ENCODE data around the gene TMEM198. TPM values are rescaled to one million over a fixed set of nuclear protein-coding genes. Genes with fewer than 3 reads are reported as not detected.

The TMEM198 gene
- total RNA-seq, 1 donor from 2014 or later, result not detected

GRCh38 chr2:219575566-219576504 lies 32.0 kb downstream of the TMEM198 start:
- no peak for DNase-seq (ENCODE audit: low read depth in 2 of 2)

- DNase-seq (ENCODE audit: low read depth in 2 of 2), result no peak
Measured at GRCh38 chr2:219576505-219577388, 32.9 kb downstream of the TMEM198 start.

DNA sequence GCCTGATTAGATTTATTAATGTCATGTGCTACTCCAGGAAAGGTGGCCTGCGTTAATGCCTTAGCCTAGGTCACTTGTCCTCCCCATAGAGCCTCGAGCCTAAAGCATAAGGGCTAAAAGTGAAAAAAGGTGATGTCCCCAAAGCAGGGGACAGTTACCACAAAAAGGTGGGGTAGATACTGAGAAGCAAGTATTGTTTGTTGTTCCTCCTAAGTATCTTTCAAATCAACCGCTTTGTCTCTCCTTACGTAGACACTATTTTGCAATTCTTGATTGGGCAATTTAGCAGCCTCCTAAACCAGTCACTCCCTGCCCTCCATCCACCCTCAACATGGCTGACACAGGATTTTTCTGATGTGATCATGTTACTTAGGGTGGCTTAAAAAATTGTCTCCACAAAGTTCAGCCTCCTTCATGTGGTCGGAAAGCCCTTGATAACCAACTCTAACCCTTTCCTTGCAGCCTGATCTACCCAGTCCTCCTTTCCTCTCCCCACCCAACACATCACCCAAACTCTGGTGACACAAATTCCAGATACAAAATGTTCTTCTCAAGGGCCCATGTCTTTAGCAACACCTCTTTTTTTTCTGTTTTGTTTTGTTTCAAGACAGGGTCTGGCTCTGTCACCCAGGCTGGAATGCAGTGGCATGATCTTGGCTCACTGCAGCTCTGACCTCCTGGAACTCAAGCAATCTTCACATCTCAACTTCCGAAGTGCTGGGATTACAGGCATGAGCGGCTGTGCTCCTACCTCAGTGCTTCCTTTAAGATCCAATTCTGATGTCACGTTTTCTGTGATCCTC lies 35.2 kb downstream of the TMEM198 start:
- DNase-seq (ENCODE audit: low read depth in 2 of 2), result no peak

DNA sequence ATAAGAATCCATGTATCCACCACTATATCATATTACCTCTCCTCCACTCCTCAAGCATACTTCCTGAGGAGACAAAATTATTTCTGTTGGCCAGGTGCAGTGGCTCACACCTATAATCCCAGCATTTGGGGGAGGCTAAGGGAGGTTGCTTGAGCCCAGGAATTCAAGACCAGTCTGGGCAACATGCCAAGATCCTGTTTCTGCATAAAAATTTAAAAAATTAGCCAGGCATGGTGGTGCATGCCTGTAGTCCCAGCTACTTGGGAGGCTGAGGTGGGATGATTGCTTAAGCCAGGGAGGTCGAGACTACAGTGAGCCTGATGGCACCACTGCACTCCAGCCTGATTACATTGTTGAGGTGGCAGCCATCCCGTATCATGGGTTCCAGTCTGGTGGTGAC lies 37.5 kb downstream of the TMEM198 start:
- no peak for DNase-seq (ENCODE audit: low read depth in 2 of 2)

DNA sequence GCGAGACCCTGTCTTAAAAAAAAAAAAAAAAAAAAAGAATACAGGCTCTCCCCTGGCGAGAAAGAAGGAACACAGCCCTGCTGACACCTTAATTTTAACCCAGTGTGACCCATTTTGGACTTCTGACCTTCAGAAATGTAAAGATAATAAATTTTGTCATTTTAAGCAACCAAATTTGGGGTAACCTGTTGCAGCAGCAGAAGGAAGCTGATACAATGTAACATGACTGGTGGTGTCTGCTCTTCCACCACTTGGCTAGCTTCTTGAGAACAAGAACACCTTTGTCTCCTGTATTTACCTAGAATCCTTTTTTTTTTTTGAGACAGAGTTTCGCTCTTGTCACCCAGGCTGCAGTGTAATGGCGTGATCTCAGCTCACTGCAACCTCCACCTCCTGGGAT lies 47.3 kb downstream of the TMEM198 start:
- no peak for DNase-seq (ENCODE audit: low read depth in 2 of 2)

DNA sequence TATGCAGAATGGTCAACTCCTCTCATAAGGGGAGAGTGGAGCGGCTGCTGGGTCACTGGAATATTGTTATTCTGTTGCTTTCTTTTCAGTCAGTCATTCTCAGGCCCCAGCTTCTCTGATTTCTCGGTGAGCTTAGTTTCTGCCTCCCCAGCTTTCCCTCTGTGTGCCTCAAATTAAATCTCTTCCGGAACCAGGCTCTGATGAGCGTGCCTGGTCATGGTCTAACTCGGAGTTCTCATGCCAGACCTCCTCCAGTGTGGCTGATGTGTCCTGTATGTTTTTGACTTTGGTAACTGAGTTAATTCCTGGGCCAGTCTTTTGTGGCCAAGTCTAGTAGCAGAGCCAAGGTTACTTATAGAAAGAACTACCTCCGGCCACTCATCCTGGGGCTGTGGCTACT lies 48.9 kb downstream of the TMEM198 start:
- DNase-seq (ENCODE audit: low read depth in 2 of 2), result no peak

GRCh38 chr2:219593154-219593553 lies 49.3 kb downstream of the TMEM198 start:
- DNase-seq (ENCODE audit: low read depth in 2 of 2), result no peak

DNA sequence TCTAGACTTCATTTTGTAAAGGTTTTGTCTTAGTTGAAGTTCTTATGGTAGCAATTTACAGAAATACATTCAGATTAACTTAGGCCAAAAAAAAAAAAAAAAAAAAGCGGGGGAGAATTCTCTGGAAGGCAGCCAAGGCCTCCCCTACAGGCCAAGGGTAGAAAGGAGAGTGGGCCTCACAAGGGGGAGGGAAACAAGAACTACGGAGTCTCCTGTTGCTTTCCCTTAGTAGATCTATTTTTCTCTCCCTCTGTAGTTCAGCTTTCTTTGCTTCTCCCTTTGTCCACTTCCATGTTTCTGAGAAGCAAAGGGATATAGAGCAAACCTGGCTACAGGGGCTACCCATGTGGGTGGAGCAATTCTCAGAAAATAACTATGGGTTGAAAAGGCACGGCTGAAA lies 51.4 kb downstream of the TMEM198 start:
- no peak for DNase-seq (ENCODE audit: low read depth in 2 of 2)

DNA sequence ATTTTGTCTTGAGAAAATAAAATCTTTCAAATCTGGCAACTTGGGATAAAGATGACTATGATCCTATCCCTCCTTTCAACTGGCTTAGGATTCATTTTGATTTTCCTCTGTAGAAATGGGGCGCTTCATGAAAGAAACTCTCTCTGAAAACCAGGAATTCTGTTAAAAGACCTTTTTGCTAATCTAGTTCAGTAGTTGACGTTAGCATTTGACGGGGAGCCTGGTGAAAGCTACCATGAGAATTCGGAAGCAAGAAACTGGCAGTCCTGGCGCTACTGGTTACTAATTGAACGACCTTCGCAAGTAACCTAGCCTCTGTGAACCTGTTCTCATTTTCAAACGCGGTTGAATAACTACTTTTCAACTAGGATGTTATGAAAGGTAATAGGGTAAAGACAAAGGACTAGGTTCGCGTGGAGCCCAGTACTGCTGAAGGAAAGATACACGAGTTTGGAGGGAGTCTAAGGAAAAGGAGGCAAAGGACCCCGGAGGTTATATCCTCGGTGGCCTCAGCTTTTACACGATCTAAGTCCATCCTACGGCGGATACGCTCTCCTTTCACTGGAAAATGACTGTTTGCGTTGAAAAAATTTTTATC lies 53.2 kb downstream of the TMEM198 start:
- DNase-seq (ENCODE audit: low read depth in 2 of 2), result no peak

DNA sequence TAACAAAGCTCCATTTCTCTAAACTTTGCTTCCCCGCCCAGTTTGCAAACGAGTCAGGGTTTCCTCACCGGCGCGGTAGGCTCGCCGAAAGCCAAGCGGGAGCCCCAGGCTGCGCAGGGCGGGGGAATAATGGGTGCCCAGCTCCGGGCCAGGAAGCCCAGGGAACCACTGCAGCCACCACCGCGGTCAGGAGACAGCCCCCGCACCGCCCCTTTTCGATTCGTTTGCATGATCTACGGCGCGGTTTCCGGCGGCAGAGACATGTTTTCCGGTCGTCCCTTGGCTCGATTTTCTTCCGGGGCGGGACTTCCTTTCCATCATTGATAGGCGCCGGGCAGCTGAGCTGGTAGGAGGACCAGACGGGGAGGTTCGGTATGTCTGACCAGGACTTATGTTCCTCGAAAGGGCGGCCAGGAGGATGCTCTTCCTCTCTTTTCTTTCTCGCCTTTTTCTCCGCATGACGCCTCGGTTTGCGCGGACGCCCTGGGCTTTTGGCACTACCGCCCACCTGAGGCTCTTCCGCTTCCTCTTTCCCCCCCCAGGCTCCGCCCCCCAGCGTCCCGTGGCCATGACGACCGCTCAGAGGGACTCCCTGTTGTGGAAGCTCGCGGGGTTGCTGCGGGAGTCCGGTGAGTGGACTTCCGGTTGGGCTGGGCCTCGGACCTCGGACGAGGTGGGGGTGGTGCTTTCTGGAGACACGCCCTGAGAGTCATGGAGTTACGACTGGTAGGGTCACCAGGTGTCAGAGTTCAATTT lies 53.9 kb downstream of the TMEM198 start, which contains the start of gene STK11IP:
Gene STK11IP, plus strand, starts transcription at position 306 of the 756 bp plus-strand sequence. Its CDS starts 263 bp downstream, at position 569.
- DNase-seq (ENCODE audit: low read depth in 2 of 2), result peak; percentile 97 to 98

GRCh38 chr2:219598308-219599078 lies 54.7 kb downstream of the TMEM198 start:
- DNase-seq (ENCODE audit: low read depth in 2 of 2), result peak; percentile 33 to 53

Other genes starting within 250 kb of the TMEM198 start
- gene PTPRN, start 234.6 kb upstream of the TMEM198 start, total RNA-seq, result not detected in 2 replicates
- not detected in 2 replicates for gene RESP18, start 211.3 kb upstream of the TMEM198 start, total RNA-seq
- 38.4 and 52.2 TPM in 2 replicates for gene DNPEP, start 156.1 kb upstream of the TMEM198 start, total RNA-seq
- gene DES, start 125.7 kb upstream of the TMEM198 start, total RNA-seq, result 0.20 TPM in 1 of 2 replicates, not detected in the other
- gene SPEG, start 109.2 kb upstream of the TMEM198 start, total RNA-seq, result under 0.01 TPM in 2 replicates
- gene GMPPA, start 45.1 kb upstream of the TMEM198 start, total RNA-seq, result 21.1 and 22.2 TPM in 2 replicates
- gene ASIC4, start 29.5 kb upstream of the TMEM198 start, total RNA-seq, result not detected in 2 replicates
- 0.40 and 0.44 TPM in 2 replicates for gene CHPF, start 219 bp upstream of the TMEM198 start, total RNA-seq
- 13.9 and 28.6 TPM in 2 replicates for gene OBSL1, start 27.5 kb downstream of the TMEM198 start, total RNA-seq
- not detected in 2 replicates for gene INHA, start 28.3 kb downstream of the TMEM198 start, total RNA-seq
- gene STK11IP, start 53.8 kb downstream of the TMEM198 start, total RNA-seq, result 8.1 and 8.7 TPM in 2 replicates
- gene SLC4A3, start 83.6 kb downstream of the TMEM198 start, total RNA-seq, result under 0.01 and 0.22 TPM in 2 replicates